Activated B cell treated with CpG ODN at 0.5 μM for 24 hours (primary cell): ENCODE data around the gene VAMP4. TPM values are rescaled to one million over a fixed set of nuclear protein-coding genes. Genes with fewer than 3 reads are reported as not detected.
"Not testable (repeated sequence)": the region's sequence is repeated elsewhere in the genome, so short reads cannot be mapped to it uniquely, and the experiment has no call there.

Source experiments
- ATAC-seq: fragments of 200-7000 bp; cut with Tn5 transposase; one replicate; pipeline ENCODE4 v1.10.0; 2021; ENCODE audit warnings: low read depth, mild to moderate bottlenecking, moderate library complexity
- CTCF ChIA-PET: fragments of 350-600 bp; sonication (Branson Sonifier 250); formaldehyde crosslinking; loops from one replicate; lab custom pipeline; 2021; ENCODE audit warnings: antibody characterized with exemption; lab: Charles Lee
- POLR2A ChIA-PET: fragments of 350-600 bp; sonication (Branson Sonifier 250); formaldehyde crosslinking; loops from one replicate; lab custom pipeline; 2021; ENCODE audit warnings: antibody characterized with exemption; lab: Charles Lee
- DNase-seq: peaks from one replicate; pipeline ENCODE4 v3.0.0; 2022
- H3K27ac Mint-ChIP-seq: one replicate; pipeline ENCODE4 v1.8.0; 2020; ENCODE audit warnings: mixed read lengths
- H3K27me3 Mint-ChIP-seq: one replicate; pipeline ENCODE4 v1.8.0; 2021; ENCODE audit warnings: mixed read lengths
- H3K36me3 Mint-ChIP-seq: one replicate; pipeline ENCODE4 v1.8.0; 2021; ENCODE audit warnings: low read depth, mixed read lengths
- H3K4me1 Mint-ChIP-seq: one replicate; pipeline ENCODE4 v1.8.0; 2021; ENCODE audit warnings: mixed read lengths
- H3K4me3 Mint-ChIP-seq: one replicate; pipeline ENCODE4 v1.8.0; 2020; ENCODE audit warnings: mild to moderate bottlenecking, mixed read lengths
- H3K9me3 Mint-ChIP-seq: one replicate; pipeline ENCODE4 v1.8.0; 2020; ENCODE audit warnings: mixed read lengths
- intact Hi-C: fragments of 100-400 bp; cut with micrococcal nuclease; formaldehyde crosslinking; loops from one replicate; pipeline ENCODE4 v1.15.1; 2024
- total RNA-seq: library from RNA; stranded (reverse); gene quantifications from 2 replicates; pipeline ENCODE4 v1.2.3, GENCODE V29; 2022
- TF ChIP-seq, protein P1 (sequence below): fragments of 200-600 bp; IDR thresholded peaks from one replicate; pipeline ENCODE4 v1.8.0; 2022; ENCODE audit warnings: antibody characterized with exemption, mild to moderate bottlenecking

The VAMP4 gene
- total RNA-seq, 1 donor from 2014 or later, result 10.5 TPM

DNA sequence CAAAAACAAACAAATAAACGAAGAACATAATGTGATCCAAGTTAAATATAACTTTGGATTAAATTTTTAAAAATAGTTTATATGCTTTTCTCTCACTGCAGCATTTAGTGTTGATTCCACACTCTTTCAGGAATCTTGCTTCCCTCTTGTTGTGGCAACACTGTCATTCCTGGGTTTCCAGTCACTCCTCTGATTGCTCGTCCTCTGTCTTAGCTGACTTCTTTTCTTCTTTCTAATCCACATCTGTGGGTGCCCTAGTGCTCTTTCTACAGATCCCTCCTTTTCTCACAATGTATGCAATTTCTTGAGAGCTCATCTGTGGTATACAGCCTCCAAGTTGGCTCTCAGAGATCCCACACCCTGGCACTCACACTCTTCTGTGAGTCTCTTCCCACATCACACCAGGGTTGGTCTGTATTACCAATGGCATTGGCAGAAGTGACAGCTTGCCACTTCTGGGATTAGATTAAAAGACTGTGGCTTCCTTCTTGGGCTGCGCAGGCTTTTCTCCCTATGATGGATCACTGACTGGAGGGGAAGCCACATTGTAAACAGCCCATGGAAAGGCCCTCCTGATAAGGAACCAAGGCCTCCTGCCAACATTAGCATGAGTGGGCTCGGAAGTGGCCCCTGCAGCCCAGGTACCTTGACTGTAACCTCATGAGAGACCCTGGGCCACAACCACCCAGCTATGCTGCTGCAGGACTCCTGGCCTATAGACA, 77.8 kb downstream of the VAMP4 start:
- ChIA-PET POLR2A (no interaction called here), CTCF (no interaction called here)
- H3K27ac Mint-ChIP-seq, result no peak overlapping the region
- no peaks in the 10 kb centered on the region for H3K36me3 Mint-ChIP-seq
- ATAC-seq, result no peak
- TF ChIP-seq, protein P1, sequence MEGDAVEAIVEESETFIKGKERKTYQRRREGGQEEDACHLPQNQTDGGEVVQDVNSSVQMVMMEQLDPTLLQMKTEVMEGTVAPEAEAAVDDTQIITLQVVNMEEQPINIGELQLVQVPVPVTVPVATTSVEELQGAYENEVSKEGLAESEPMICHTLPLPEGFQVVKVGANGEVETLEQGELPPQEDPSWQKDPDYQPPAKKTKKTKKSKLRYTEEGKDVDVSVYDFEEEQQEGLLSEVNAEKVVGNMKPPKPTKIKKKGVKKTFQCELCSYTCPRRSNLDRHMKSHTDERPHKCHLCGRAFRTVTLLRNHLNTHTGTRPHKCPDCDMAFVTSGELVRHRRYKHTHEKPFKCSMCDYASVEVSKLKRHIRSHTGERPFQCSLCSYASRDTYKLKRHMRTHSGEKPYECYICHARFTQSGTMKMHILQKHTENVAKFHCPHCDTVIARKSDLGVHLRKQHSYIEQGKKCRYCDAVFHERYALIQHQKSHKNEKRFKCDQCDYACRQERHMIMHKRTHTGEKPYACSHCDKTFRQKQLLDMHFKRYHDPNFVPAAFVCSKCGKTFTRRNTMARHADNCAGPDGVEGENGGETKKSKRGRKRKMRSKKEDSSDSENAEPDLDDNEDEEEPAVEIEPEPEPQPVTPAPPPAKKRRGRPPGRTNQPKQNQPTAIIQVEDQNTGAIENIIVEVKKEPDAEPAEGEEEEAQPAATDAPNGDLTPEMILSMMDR, result no peak
- H3K27me3 Mint-ChIP-seq, result no peaks in the 10 kb centered on the region
- H3K4me3 Mint-ChIP-seq, result no peak overlapping the region
- intact Hi-C loops, result no loop called here
- no peaks in the 10 kb centered on the region for H3K9me3 Mint-ChIP-seq
- no peak for DNase-seq
- H3K4me1 Mint-ChIP-seq, result no peaks in the 10 kb centered on the region

DNA sequence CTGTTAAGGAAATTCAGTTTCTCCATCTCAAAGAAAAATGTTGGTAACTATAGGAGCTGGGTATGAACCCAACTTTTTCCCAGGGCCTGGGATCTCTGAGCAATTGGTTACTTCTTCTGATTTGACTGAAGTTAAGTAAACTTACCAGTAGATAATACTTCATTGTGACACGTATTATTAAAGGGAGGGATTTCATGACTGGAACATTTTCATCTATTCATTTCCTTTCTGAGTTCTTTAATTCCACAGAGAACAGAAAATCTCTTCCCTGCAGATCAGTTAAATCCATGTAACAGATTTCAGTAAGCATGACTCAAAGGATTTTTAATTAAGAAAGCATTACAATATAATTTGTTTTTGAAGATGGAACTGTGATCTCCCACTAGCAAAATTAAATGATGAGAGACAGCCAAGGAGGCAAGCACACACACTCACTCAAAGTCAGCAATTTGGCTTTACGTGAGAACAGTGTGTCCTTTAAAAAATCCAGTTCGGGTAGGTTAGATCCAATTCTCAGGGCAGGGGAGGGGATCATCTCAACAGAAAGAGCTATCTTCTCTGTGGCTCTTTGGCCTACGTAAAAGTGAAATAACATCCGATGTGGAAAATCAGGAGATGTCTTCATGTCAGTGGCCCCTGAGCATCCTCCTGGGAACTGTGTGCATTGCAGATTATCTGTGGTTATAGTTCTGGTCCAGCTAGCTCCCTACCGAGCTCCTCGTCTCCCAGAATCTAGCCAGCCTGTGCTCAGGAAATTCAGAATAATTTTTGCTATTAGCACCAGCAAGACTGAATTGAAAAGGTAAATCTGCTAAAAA, 78.6 kb downstream of the VAMP4 start:
- ATAC-seq, result no peak
- TF ChIP-seq, protein P1, result no peak
- Mint-ChIP-seq H3K9me3 (no peaks in the 10 kb centered on the region), H3K4me1 (no peaks in the 10 kb centered on the region), H3K36me3 (no peaks in the 10 kb centered on the region), H3K27ac (no peak overlapping the region), H3K27me3 (no peaks in the 10 kb centered on the region), H3K4me3 (no peak overlapping the region)
- CTCF ChIA-PET, result no interaction called here
- POLR2A ChIA-PET, result no interaction called here
- intact Hi-C loops, result no loop called here
- no peak for DNase-seq

DNA sequence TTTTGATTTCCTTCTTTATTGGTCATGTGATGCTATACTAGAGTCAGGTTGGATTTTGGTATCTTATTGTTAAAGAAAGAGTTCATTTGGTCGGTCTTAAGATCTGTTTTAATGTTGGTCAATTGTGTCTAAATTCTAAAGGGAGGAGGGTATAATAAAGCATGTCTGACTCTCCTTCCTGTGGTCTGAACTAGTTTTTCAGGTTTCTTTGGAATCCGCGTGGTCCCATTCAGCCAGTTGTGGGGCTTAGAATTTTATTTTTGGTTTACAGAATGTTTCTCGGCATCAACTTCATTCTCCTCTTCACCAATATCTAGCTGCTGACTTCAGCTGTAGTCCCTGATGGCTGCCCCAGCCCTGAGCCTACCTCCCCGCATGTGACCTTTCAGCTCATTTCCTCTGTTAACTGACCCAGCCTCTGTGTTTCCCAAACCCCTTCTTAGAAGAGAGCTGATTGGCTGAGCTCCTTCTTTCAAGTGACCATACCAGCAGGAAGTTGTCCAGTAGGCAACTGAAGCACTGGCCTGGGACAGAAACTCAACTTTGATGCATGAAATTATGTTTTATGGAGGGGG, 80.7 kb downstream of the VAMP4 start:
- ATAC-seq, result no peak
- Mint-ChIP-seq H3K36me3 (no peaks in the 10 kb centered on the region), H3K27ac (no peak overlapping the region)

DNA sequence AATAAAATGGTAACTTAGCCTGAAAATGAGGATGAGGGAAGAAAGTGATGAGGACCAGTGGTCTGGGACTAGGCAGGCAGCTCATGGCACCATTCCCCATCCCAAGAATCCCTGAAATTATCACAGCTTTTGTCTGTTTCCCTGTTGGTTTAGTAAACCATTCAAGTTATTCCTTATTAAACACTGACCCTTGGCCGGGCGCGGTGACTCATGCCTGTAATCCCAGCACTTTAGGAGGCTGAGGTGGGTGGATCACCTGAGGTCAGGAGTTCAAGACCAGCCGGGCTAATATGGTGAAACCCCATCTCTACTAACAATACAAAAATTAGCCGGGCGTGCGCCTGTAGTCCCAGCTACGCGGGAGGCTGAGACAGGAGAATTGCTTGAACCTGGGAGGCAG, 85.7 kb downstream of the VAMP4 start:
- H3K4me1 Mint-ChIP-seq, H3K36me3 Mint-ChIP-seq, CTCF ChIA-PET, H3K27ac Mint-ChIP-seq, intact Hi-C loops, ATAC-seq, H3K4me3 Mint-ChIP-seq, POLR2A ChIA-PET, DNase-seq, H3K9me3 Mint-ChIP-seq: not testable (repeated sequence)
- peaks cover 33% of the 10 kb centered on the region for H3K27me3 Mint-ChIP-seq

More for the DNA sequence above, 80.7 kb downstream of the VAMP4 start:
- Mint-ChIP-seq H3K27me3 (peaks cover 5% of the 10 kb centered on the region), H3K4me1 (no peaks in the 10 kb centered on the region), H3K9me3 (no peaks in the 10 kb centered on the region), H3K4me3 (no peak overlapping the region)
- CTCF ChIA-PET, result no interaction called here
- intact Hi-C loops, result no loop called here
- POLR2A ChIA-PET, result no interaction called here
- TF ChIP-seq, protein P1, result no peak
- no peak for DNase-seq

DNA sequence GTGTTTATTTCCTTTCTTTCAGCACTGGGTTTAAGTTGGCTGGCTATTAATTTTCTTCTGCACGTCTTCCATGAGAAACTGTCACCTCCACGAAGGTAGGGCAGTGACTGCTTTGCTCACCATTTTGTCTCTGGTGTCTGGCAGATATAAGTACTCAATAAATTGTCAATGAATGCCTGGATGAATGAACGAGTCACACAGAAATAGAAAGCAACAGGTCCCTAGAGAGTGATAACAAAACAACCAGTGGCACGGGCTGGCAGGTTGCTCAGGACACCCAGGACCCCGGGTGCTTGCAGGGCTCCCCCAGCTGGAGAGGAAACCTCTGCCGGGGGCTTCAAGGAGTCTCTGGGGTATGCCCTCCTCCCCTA, 86.1 kb downstream of the VAMP4 start:
- ChIA-PET CTCF (no interaction called here), POLR2A (no interaction called here)
- ATAC-seq, result no peak
- intact Hi-C loops, result loop anchor here (1.0 kb wide), 1 partner anchor 330 kb away; no protein-coding TSS in a partner anchor
- H3K4me1 Mint-ChIP-seq, result peaks cover 8% of the 10 kb centered on the region
- H3K36me3 Mint-ChIP-seq, result no peaks in the 10 kb centered on the region
- H3K27me3 Mint-ChIP-seq, result peaks cover 37% of the 10 kb centered on the region
- H3K27ac Mint-ChIP-seq, result no peak overlapping the region
- no peak overlapping the region for H3K4me3 Mint-ChIP-seq
- TF ChIP-seq, protein P1, result no peak
- no peaks in the 10 kb centered on the region for H3K9me3 Mint-ChIP-seq
- DNase-seq, result no peak
